CMK (cell line): ENCODE data around the gene CAT.

Experiments used
- DNase-seq: peaks from one replicate; pipeline ENCODE4 v3.0.0-alpha.2; 2010; ENCODE audit warnings: low read depth

CAT gene

DNA sequence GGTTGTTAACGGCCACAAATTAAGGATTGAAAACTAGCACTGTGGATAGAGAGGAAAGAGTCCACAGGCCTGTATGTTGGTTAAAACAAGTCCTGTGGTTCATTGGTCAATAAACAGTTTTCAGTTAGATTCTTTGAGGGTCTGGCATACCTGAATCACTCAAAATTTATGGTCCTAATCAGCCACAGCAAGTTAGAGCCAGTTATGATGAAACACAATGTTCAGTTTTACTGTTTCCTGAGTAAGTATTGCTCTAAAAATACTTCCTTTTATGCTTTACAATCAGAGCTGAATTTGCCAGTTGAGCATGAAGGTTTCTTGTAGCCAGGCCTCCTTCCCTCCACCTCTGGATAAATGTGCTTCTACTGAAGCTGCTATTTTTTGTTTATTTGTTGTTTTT lies 12.9 kb upstream of the CAT start:
- DNase-seq, result no peak

DNA sequence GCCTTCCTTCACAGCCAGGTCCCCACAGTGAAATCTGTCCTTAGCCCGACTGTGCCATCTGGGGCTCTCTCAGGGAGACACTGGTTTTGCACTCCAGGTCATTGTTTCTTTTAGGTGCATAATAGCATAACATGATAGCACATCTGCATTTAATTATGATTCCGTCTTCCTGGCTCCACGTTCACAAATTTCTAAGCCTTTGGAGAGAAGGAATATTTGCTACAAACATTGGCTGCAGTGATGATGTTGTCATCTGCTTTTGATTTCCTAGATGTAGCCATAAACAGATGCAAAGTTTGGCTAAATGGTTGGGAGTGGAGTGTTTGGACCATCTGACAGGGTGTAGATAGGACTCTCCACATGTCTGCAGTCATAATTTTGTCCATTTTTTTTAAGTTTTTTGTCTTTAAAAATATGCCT lies 12.0 kb upstream of the CAT start:
- DNase-seq, result no peak

DNA sequence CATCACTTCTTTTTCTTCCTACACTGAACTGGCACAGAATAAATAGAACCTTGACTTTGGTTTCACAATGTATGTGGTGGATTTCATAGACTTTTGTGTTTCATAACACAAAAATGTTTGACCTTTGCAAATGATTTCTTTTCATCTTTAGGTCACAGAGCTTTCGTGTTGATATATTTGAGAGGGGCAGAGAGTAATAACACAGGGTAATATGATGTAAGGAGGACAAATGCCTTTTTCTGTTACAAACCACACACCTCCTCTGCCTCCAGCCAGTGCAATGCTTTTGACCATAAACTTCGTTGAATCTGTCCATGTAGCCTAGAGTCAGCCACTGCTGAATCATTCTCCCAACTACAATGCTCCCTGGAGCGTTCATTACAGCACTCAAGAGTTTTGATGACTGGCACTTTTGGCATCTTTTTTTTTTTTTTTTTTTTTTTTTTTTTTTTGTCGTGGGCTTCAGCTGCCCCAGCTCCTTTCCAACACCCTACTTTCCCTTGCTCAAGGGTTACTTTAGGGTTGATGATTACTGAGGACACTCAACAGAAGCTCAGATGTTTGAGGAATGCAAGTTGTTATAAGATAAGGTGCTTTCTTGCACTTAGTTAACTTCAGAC lies 11.4 kb upstream of the CAT start:
- DNase-seq, result no peak

DNA sequence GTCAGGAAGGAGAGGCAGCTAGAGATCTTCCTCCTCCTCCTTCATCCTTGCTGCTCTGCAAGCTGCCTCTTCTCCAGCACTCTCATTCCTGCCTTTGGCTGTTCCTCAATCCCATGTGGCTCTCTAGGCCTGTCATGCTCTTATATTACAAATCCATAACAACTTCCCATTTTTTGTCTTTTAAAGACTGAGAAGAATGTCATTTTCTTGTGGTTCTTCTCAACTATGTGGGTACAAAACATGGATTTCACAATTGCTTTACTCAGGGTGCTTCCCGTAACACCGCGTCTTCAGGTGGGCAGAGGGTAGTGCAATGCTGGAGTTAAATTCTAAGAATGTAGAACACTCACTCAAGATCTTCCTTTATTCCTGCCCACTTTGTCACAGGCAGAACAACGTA lies 6.8 kb upstream of the CAT start:
- no peak for DNase-seq

DNA sequence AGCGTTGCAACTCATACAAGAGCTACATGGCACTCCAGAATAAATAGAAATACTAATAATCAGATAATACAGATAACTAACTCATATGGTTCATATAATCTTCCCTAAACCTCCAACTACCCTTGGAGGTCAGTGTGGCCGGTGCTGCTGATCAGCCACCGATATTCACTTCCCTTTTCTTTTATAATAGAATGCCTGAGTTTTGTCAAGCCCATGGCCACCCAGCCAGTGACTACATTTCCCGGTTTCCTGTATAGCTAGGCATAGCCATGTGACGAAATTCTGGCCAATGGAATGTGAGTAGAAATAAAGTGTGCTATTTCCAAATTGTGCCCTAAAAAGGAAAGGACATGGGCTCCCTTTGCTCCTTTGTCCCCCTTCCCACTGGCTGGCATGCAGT lies 5.9 kb upstream of the CAT start:
- no peak for DNase-seq

DNA sequence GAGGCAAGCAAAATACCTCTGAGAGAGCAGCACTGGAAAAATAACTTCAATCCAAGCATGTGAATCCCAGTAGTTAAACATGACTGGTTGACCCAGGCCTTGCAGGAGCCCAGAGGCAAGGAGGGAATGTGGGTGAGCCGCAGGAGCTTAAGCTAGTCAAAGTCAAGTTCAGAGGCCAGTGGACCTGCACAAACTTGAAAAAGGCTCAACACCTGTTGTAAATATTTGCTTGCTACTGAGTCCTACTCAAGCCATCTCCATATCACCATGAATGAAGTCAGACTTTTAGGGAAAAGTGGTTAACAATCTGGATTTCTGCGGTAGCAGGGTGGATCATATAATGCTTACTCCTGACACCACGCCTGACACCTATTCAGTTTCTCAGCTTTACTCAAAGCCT lies 4.8 kb upstream of the CAT start:
- no peak for DNase-seq

DNA sequence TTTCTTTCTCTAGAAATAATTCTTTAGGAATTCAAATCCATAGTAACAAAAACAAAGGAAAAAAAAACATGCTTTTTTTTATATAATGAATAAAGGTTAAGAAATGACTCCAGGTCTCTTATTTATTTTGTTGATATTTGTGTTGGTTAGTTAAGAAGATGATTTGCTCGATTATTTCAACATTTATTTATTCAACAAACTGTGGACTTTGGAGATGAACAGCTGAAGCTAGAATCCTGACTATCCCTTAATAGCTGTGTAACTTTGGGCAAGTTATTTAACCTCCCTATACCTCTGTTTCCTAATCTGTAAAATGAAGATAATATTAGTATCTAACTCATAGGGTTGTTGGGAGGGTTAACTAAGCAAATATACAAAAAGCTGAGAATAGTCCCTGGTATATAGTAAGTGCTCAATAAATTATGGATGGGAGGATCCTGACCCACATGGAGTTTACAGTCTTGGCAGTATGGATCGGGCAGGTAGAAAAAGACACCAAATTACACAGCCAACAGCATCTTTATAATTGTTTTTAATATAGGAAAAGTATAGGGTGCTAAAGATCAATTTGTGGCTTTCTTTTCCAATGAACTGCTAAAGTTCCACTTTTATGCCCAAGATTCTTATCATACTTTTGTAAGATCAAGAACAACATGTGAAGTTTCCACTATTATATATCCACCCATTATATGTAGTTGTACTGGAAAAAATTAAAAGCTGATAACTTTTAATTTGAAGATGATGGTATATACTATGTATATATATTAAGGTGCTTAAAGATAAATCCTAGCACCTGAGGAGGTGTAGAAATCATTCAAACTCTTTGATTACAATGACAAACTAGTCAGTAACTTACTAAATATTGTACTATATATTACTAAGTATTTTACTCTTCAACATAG lies 1.3 kb upstream of the CAT start:
- DNase-seq, result no peak

DNA sequence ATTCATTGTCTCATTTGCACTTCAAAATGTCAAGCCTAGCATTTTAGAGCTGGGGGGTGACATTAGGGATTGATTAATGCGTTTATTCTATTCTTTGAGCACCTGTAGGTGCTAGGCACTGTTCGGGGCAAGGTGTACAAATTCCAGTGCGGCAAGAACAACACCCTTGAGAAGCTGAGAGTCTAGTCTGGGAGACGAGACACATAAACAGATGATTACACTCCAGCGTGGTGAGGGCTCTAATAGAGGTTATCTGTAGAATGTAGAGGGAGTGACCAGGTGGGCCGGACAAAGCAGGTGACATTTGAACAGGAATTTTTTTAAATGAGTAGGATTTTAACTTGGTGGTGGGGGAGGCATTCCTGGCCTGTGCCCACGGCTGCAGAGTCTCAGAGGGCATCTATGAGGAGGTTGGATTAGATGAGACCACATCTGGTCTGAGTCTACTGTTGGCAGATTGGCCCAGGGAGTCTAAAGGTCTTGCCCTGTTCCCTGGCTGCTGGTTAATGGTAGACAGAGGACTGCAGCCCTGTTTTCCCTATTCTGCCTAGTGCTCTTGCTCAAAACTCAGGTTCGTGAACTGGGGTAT lies 970 bp downstream of the CAT start:
- DNase-seq, result no peak

DNA sequence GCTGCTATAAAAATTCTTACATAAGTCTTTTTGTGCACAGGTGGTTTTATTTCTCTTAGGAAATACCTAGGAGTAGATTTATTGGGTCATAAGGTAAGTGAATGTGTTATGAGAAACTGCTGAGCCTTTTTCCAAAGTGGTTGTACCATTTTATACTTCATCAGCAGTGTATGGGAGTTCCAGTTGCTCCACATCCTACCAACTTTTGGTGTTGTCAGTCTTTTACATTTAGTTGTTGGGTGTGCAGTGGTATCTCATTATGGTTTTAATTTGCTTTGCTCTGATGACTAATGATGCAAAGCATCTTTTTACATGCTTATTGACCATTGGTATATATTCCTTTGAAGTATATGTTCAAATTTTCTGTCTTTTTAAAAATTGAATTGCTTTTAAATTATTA lies 3.1 kb downstream of the CAT start:
- DNase-seq, result no peak

DNA sequence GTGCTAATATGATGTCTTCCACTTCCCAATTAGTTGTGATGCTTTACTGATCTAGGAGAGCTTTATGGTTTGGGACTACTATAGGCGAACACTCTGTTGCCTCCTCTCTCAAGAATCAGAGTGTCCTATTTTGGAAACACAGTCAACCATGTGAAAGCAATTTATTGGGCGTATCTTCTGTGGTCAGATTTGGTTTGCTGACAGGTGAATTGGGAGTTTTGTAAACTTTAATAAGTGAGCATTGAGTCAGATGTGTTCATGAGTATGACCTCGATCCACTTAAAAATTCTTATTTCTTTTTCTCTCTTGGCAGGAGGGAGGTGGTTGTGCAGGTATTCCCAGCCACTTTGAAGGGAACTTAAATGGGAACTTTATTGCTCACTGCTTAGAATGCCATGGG lies 4.4 kb downstream of the CAT start:
- no peak for DNase-seq

DNA sequence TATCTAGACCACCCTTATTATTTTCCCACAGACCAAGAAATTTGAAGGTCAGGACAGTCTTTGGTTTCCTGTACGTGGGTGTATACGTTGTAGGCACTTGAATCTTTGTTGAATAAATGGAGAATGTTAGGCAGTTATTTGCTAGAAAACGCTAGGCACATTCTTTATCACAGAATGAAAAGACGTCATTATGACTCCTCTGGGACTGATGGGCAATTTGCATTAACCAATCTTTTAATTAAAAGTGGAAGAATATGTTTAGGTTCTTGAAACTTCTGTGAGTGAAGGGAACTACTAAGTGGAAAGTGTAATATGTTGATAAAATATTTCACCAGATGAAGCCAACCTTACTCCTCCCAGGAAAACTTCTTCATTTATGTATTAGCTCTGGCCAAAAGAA lies 5.7 kb downstream of the CAT start:
- no peak for DNase-seq

DNA sequence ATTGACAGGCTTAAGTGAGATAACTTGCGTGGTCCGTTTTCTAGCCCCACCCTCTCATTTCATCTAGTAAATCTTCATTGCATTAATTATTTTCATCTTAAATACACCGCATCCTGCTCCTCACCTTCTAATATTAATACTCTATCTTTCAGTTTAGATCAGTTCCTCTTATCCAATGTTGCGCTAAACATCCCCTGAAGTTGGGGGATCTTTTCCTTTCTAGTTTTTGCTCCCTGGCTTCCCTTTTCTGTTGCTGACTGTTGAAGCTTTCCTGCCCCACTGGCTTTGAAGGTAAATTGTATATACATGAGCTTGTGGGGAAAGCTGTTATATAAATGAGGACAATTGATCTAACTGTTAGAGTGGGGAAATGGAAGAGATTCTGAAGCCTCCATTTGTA lies 7.2 kb downstream of the CAT start:
- no peak for DNase-seq

DNA sequence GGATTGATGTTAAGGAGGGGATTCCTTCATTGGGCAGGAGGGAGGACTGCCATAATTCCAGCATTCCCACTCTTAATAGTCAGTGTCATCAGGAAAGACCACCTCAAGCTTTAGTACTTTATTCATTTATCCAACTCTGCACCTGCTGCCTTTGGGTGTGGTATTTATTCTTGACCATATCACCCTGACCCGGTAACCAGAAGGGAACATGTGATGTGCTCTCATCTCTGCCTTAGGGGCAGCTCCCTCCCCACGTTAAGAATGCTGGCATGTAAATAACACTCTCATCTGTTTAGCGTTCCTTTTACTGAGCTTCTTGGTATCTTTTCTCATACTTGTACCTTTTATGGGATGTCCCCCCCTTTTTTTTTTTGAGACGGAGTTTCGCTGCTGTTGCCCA lies 7.7 kb downstream of the CAT start:
- DNase-seq, result no peak

DNA sequence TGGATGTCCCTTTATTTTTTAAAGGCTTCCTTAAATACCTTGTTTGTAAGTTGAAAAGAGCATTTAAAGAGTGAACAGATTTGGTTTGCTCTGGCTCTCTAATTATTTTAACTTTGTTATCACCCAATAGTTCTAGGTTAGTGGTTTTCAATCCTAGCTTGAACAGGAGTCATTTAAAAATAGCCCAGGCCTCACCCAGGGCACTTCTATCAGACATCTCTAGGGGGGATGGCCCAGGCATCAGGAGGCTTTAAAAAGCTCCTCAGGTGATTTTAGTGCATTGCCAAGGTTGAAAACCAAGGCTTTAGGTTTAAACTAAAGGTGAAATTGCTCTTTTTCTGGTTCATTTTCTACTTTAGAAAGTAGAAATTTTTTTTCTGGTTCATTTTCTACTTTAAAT lies 8.3 kb downstream of the CAT start:
- DNase-seq, result no peak

DNA sequence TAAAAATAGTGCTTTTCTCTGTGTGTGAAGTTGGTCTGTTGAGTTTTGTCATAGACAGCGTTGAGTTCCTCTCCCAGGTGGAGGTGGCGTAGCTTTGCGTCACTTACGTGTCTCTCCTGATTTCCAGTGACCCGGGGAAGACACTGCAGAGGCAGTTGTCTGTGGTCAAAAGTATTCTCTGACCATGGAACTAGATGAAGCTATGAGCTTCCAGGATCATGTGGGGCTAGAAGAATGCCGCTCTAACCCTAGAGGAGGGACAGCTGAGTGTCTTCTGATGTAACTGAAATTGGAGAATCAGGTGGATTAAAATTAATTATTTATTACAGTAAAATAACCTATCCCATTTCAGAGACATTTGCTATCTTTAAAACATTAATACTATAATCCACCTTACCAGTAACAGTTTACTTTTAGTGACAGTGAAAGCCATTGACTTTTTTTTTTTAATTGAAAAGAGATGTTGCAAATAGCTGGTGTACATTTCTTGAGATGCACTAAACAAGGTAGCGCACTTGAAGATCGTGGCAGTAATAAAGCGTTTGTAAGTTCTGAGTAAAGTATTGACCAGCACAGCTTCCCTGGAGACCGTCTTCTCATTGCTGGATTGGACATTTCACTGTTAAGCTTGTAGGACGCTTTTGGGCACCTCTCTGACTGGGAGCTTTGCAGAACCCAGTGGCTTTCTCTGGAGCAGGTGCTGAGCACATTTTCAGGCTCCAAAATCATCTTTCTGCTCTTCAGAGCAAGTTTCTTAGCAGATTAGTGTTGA lies 9.7 kb downstream of the CAT start:
- no peak for DNase-seq

DNA sequence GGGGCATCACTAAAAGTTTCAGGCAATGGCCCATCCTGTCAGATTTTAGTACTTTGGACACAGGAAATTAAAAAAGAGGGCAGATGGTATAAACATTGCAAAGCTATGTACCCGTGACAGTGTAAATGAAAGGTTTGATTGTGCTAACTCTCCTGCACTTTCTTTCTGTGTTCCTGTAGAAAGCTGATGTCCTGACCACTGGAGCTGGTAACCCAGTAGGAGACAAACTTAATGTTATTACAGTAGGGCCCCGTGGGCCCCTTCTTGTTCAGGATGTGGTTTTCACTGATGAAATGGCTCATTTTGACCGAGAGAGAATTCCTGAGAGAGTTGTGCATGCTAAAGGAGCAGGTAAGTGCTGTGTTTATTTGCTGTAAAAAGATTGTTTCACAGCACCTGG lies 10.3 kb downstream of the CAT start:
- no peak for DNase-seq

DNA sequence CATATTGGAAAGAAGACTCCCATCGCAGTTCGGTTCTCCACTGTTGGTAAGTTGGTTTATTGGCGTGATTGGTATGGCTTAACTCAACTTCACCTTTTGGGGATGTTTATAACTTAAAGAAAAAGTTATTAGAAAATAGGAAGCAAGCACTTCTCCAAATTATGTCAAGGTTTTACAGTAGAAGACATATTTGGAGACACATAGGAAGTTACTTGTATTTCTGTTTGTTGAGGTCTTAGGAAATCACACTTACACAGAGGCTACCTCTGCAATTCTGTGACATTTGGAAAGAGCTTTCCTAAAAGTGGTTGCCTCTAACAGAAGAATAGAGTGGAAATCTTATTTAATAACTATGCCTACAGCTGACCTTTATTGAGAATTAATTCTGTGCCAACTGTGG lies 12.3 kb downstream of the CAT start:
- no peak for DNase-seq

DNA sequence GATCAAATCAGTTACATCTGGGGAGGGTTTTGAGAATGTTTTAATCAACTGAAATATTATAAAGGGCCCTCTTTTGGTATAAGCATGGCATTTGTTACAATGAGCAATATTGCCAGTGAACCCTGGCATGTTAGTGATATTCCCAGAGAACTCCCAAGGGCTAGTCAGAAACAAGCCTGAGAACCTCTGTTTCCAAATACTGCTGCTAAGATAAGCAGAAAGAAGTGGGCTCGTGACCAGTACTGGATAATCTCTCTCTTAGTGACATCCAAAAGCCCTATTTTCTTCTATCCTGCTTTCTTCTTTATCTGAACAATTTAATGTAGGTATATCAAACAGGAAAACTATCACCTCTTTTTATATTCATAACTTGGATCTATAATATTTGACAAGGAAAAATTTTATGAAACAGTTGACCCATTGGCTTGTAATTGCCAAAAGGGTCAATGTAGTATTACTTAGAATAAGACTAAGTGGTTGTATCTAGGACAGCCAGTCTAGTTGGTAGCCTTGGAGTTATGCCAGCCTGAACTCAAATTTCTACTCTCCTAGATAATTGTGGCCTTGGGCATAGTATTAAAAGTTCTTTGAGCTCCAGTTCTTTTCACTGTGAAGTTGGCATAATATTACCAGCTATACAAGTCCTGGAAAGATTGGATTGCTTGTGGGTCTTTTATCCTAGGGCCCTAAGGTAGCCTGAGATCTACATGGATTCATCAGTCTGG lies 15.7 kb downstream of the CAT start:
- DNase-seq, result no peak

DNA sequence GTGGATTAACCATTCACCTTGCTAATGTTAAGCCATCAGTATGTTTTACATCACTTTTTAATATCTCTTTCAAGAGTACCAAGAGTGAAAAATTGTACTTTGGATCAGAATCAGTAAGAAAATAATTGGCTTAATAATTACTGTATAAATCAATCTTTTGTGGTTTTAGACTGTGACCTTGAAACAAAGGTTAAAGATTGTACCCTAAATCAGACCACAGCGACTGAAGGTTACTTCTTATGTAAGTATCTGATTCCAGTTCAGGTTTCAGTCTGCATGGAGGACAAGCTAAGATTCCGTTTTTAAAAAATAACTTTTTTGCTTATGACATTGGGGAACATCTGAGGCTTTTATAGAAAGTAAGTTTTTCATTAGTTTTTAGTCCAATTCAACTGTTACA lies 18.9 kb downstream of the CAT start:
- DNase-seq, result no peak

DNA sequence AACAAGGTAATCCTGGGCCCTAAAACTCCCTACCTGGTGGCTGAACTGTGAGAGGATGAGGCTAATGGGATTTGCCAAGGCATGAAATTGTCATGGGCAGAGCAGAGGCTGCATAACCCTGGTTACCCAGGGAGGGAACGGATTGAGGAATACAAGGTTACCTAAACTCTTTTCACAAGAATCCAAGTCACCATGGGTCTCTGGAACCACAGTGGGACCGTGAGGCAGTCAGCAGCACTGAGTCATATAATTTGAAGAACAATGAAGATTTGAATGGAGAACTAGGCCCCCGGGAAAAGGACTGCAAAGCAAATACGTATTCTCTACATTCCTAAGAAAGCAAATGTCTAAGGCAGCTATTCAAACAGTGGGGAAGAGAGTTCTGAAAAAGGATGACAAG lies 19.8 kb downstream of the CAT start:
- DNase-seq, result no peak

DNA sequence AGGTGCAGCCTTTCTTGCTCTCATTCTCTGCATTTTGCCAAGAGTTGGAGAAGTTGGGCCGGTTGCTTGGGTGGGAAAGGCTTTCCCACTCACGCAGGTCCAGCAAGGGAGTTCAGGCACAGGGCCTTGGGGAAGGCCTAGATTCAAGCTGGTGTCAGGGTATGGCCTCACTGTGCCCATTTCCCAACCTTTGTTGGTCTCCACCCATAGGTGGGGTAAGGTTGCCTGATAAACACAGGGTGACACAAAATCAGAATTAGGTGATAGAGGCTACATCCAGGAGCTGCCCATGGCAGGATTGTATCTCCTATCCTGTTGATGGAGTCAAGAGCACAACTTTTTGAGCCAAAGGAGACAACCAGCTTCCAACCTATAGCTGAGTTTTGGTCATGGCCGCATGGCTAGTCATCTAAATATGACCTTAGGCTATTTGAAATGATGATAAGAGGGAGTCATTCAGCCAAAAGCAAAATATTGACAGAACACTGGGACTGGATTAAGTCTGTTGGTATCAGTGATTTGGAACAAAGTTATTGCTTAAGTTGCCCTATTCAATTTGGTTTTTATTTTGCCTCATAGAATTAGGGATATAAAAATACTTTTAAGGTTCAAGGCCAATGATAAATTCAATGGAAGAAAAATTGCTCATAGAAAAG lies 20.9 kb downstream of the CAT start:
- DNase-seq, result no peak

DNA sequence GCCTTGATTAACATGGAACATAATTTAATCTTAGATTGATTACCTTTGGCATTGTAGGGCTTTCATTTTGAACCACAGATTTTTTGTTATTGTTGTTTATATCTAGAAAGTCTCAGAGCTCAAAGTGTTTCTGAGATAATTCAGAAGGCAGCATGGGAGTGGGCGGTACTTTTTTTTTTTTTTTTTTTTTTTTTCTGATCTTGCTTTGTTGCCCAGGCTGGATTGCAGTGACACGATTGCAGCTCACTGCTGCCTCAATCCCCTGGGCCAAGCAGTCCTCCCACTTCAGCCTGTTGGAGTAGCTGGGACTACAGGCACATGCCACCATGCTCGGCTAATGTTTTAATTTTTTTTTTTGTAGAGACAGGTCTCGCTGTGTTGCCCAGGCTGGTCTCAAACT lies 21.5 kb downstream of the CAT start:
- DNase-seq, result no peak
